ENCODE data around the gene USP47.

USP47 gene

GRCh38 chr11:11968511-11969280, 126.9 kb downstream of the USP47 start:
- no peak for TF ChIP-seq JUND (IDR thresholded peaks at IDR 0.05; ENCODE audit: low read depth)
- DNase-seq (ENCODE audit: low read depth in 1 of 2, low spot score in 1 of 2), result no peak
- in situ Hi-C loops (cut with HindIII; ENCODE audit: low pct_unique_long_range_greater_than_20kb, low sequenced_read_pairs), result no loop called here

- DNase-seq (ENCODE audit: low read depth in 1 of 2, low spot score in 1 of 2), result no peak
- in situ Hi-C loops (cut with HindIII; ENCODE audit: low pct_unique_long_range_greater_than_20kb, low sequenced_read_pairs), result no loop called here
Measured at GRCh38 chr11:11969380-11970215, 127.8 kb downstream of the USP47 start.

GRCh38 chr11:11970556-11970955, 128.8 kb downstream of the USP47 start:
- in situ Hi-C loops (cut with HindIII; ENCODE audit: low pct_unique_long_range_greater_than_20kb, low sequenced_read_pairs), result no loop called here
- TF ChIP-seq JUND (IDR thresholded peaks at IDR 0.05; ENCODE audit: low read depth), result no peak
- no peak for DNase-seq (ENCODE audit: low read depth in 1 of 2, low spot score in 1 of 2)

More at GRCh38 chr11:11969380-11970215, 127.8 kb downstream of the USP47 start:
- no peak for TF ChIP-seq JUND (IDR thresholded peaks at IDR 0.05; ENCODE audit: low read depth)

- in situ Hi-C loops (cut with HindIII; ENCODE audit: low pct_unique_long_range_greater_than_20kb, low sequenced_read_pairs), result no loop called here
- DNase-seq (ENCODE audit: low read depth in 1 of 2, low spot score in 1 of 2), result no peak
Measured at GRCh38 chr11:11971906-11972547, 130.3 kb downstream of the USP47 start.

GRCh38 chr11:11972730-11973341, 131.1 kb downstream of the USP47 start:
- DNase-seq (ENCODE audit: low read depth in 1 of 2, low spot score in 1 of 2), result no peak
- TF ChIP-seq JUND (IDR thresholded peaks at IDR 0.05; ENCODE audit: low read depth), result no peak
- in situ Hi-C loops (cut with HindIII; ENCODE audit: low pct_unique_long_range_greater_than_20kb, low sequenced_read_pairs), result no loop called here

More at GRCh38 chr11:11971906-11972547, 130.3 kb downstream of the USP47 start:
- TF ChIP-seq JUND (IDR thresholded peaks at IDR 0.05; ENCODE audit: low read depth), result no peak

- DNase-seq (ENCODE audit: low read depth in 1 of 2, low spot score in 1 of 2), result no peak
- in situ Hi-C loops (cut with HindIII; ENCODE audit: low pct_unique_long_range_greater_than_20kb, low sequenced_read_pairs), result no loop called here
- TF ChIP-seq JUND (IDR thresholded peaks at IDR 0.05; ENCODE audit: low read depth), result no peak
Measured at GRCh38 chr11:11973361-11973800, 131.6 kb downstream of the USP47 start.

- in situ Hi-C loops (cut with HindIII; ENCODE audit: low pct_unique_long_range_greater_than_20kb, low sequenced_read_pairs), result no loop called here
- no peak for DNase-seq (ENCODE audit: low read depth in 1 of 2, low spot score in 1 of 2)
- TF ChIP-seq JUND (IDR thresholded peaks at IDR 0.05; ENCODE audit: low read depth), result no peak
Measured at GRCh38 chr11:11973866-11974265, 132.1 kb downstream of the USP47 start.

GRCh38 chr11:11975201-11976092, 133.7 kb downstream of the USP47 start:
- DNase-seq (ENCODE audit: low read depth in 1 of 2, low spot score in 1 of 2), result no peak
- in situ Hi-C loops (cut with HindIII; ENCODE audit: low pct_unique_long_range_greater_than_20kb, low sequenced_read_pairs), result no loop called here
- TF ChIP-seq JUND (IDR thresholded peaks at IDR 0.05; ENCODE audit: low read depth), result no peak

- in situ Hi-C loops (cut with HindIII; ENCODE audit: low pct_unique_long_range_greater_than_20kb, low sequenced_read_pairs), result no loop called here
- DNase-seq (ENCODE audit: low read depth in 1 of 2, low spot score in 1 of 2), result no peak
- TF ChIP-seq JUND (IDR thresholded peaks at IDR 0.05; ENCODE audit: low read depth), result no peak
Measured at GRCh38 chr11:11976481-11977127, 134.8 kb downstream of the USP47 start.

- in situ Hi-C loops (cut with HindIII; ENCODE audit: low pct_unique_long_range_greater_than_20kb, low sequenced_read_pairs), result no loop called here
- peak; percentile 23 to 61 for DNase-seq (ENCODE audit: low read depth in 1 of 2, low spot score in 1 of 2)
- no peak for TF ChIP-seq JUND (IDR thresholded peaks at IDR 0.05; ENCODE audit: low read depth)
Measured at GRCh38 chr11:11977206-11977938, 135.6 kb downstream of the USP47 start.
